ENCODE data around the gene CENPW.

CENPW gene

GRCh38 chr6:126339796-126340609, at the start of gene CENPW:
CENPW (plus strand) TSS chr6:126340115; CDS start chr6:126340274, 159 bp downstream.
- H3K27ac ChIP-seq (ENCODE audit: low read depth, low read length): peak within 1 kb of the TSS; percentile 72
- H3K9ac ChIP-seq (ENCODE audit: low read length): peak within 1 kb of the TSS; percentile 77
- H3K4me3 ChIP-seq (ENCODE audit: insufficient read depth, low read length, poor library complexity, severe bottlenecking): peak within 1 kb of the TSS; percentile 82
- no peaks in the 10 kb centered on the region for H3K9me2 ChIP-seq (replicated peaks; ENCODE audit: insufficient read depth, low read length)
- H3F3A ChIP-seq (ENCODE audit: insufficient read depth): peaks cover 10% of the 10 kb centered on the region
- H3K79me2 ChIP-seq (ENCODE audit: insufficient read depth, low read length): peaks cover 43% of the 10 kb centered on the region
- H3K9me3 ChIP-seq (ENCODE audit: insufficient read depth, low read length): no peaks in the 10 kb centered on the region
- no peaks in the 10 kb centered on the region for H3K27me3 ChIP-seq (ENCODE audit: low read length)
- TF ChIP-seq CTCF (IDR thresholded peaks at IDR 0.05; ENCODE audit: insufficient read depth, low read length, poor library complexity, severe bottlenecking): no peak
- TF ChIP-seq EZH2phosphoT487 (conservative IDR thresholded peaks at IDR 0.05; ENCODE audit: low read length): no peak
- peak within 1 kb of the TSS; percentile 98 for H2AFZ ChIP-seq (ENCODE audit: low read depth, low read length, severe bottlenecking)
- H4K20me1 ChIP-seq (ENCODE audit: low read depth, low read length): no peaks in the 10 kb centered on the region
- no peaks in the 10 kb centered on the region for H3K36me3 ChIP-seq (ENCODE audit: low read length)
- H3K4me2 ChIP-seq (ENCODE audit: low read depth, low read length, poor library complexity, severe bottlenecking): peak within 1 kb of the TSS; percentile 97

DNA sequence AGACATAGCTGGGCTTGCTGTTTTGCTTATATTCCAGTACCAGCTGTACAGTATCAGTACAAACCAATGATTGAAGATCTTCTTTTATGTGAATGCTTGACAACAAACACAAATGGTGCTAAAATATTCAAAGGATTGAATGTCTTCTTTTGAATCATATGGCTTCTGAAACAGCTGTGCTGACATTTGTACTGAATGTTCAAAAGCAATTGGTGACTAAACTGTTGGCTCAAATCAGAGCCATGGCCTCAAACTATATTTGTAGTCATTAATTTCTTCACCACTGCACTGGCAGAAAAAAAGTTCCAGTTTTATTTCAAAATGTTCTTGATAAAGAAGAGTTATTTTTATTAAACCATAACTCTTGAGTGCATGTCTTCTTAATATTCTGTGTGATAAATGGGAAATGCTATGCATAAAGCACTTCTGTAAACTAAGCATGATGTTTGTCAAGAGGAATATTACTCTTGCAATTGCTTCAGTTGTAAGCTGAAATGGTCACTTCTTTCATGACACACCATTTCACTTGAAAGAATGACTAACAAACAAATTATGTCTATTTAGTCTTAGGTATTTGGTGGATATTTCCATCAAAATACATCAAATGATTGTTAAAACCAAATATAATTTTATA, 45.9 kb upstream of the CENPW start:
- Histone ChIP-seq H3K4me3 (ENCODE audit: insufficient read depth, low read length, poor library complexity, severe bottlenecking) (no peak overlapping the region), H3K9me3 (ENCODE audit: insufficient read depth, low read length) (no peaks in the 10 kb centered on the region), H2AFZ (ENCODE audit: low read depth, low read length, severe bottlenecking) (no peak overlapping the region), H3K4me2 (ENCODE audit: low read depth, low read length, poor library complexity, severe bottlenecking) (no peak overlapping the region), H3K9me2 (replicated peaks; ENCODE audit: insufficient read depth, low read length) (no peaks in the 10 kb centered on the region), H3K36me3 (ENCODE audit: low read length) (no peaks in the 10 kb centered on the region), H3K79me2 (ENCODE audit: insufficient read depth, low read length) (no peaks in the 10 kb centered on the region), H3F3A (ENCODE audit: insufficient read depth) (no peaks in the 10 kb centered on the region), H3K27me3 (ENCODE audit: low read length) (no peaks in the 10 kb centered on the region), H3K27ac (ENCODE audit: low read depth, low read length) (no peak overlapping the region), H3K9ac (ENCODE audit: low read length) (no peak overlapping the region), H4K20me1 (ENCODE audit: low read depth, low read length) (no peaks in the 10 kb centered on the region)
- TF ChIP-seq EZH2phosphoT487 (conservative IDR thresholded peaks at IDR 0.05; ENCODE audit: low read length) (no peak), CTCF (IDR thresholded peaks at IDR 0.05; ENCODE audit: insufficient read depth, low read length, poor library complexity, severe bottlenecking) (no peak)

DNA sequence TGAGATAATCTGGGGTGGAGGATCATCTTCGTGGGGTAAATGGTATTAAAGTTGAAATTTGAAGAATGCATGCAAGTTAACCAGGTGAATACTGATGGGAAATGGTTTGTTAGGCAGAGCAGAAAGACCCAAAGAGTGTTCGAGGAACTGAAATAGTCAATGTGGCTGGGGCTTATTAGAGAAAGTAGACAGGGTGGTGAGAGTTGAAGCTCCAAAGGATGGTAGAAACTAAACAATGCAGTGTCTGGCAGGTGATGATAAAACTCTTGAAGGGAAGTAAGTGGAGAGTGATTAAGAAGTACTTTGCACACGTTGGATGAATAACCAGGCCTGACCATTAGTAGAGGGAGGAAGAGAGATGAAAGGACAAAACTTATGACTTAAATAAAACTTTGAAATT, 39.8 kb upstream of the CENPW start:
- Histone ChIP-seq H3K4me2 (ENCODE audit: low read depth, low read length, poor library complexity, severe bottlenecking) (no peak overlapping the region), H3K79me2 (ENCODE audit: insufficient read depth, low read length) (no peaks in the 10 kb centered on the region), H3K36me3 (ENCODE audit: low read length) (no peaks in the 10 kb centered on the region), H3K9me3 (ENCODE audit: insufficient read depth, low read length) (no peaks in the 10 kb centered on the region), H3K27me3 (ENCODE audit: low read length) (no peaks in the 10 kb centered on the region), H4K20me1 (ENCODE audit: low read depth, low read length) (no peaks in the 10 kb centered on the region), H2AFZ (ENCODE audit: low read depth, low read length, severe bottlenecking) (no peak overlapping the region), H3F3A (ENCODE audit: insufficient read depth) (no peaks in the 10 kb centered on the region), H3K9me2 (replicated peaks; ENCODE audit: insufficient read depth, low read length) (no peaks in the 10 kb centered on the region), H3K9ac (ENCODE audit: low read length) (no peak overlapping the region), H3K4me3 (ENCODE audit: insufficient read depth, low read length, poor library complexity, severe bottlenecking) (no peak overlapping the region), H3K27ac (ENCODE audit: low read depth, low read length) (no peak overlapping the region)
- TF ChIP-seq EZH2phosphoT487 (conservative IDR thresholded peaks at IDR 0.05; ENCODE audit: low read length) (no peak), CTCF (IDR thresholded peaks at IDR 0.05; ENCODE audit: insufficient read depth, low read length, poor library complexity, severe bottlenecking) (no peak)

Data from SU-DHL-6 (cell line).